ENCODE data around the gene F7.

The F7 gene

GRCh38 chr13:113141601-113141970, 36.0 kb downstream of the F7 start:
- DNase-seq: no peak

- no peak for DNase-seq
Observed at GRCh38 chr13:113142876-113143275, 37.3 kb downstream of the F7 start.

GRCh38 chr13:113143466-113144254, 38.1 kb downstream of the F7 start:
- no peak for DNase-seq

GRCh38 chr13:113144255-113144629, 38.7 kb downstream of the F7 start:
- no peak for DNase-seq

- no peak for DNase-seq
Observed at GRCh38 chr13:113145496-113145895, 39.9 kb downstream of the F7 start.

GRCh38 chr13:113145911-113146598, 40.5 kb downstream of the F7 start:
- DNase-seq: no peak

- no peak for DNase-seq
Observed at GRCh38 chr13:113146750-113147149, 41.2 kb downstream of the F7 start.

GRCh38 chr13:113147206-113147605, 41.6 kb downstream of the F7 start:
- DNase-seq: no peak

- DNase-seq: no peak
Observed at GRCh38 chr13:113148407-113148806, 42.8 kb downstream of the F7 start.

- DNase-seq: no peak
Observed at GRCh38 chr13:113148940-113149503, 43.4 kb downstream of the F7 start.

- DNase-seq: no peak
Observed at GRCh38 chr13:113149711-113150549, 44.3 kb downstream of the F7 start.

GRCh38 chr13:113150550-113151365, 45.2 kb downstream of the F7 start:
- DNase-seq: no peak

GRCh38 chr13:113151745-113152690, 46.4 kb downstream of the F7 start:
- DNase-seq: no peak

GRCh38 chr13:113152691-113152983, 47.0 kb downstream of the F7 start:
- DNase-seq: no peak

GRCh38 chr13:113152984-113153809, 47.6 kb downstream of the F7 start:
- DNase-seq: no peak

- no peak for DNase-seq
Observed at GRCh38 chr13:113153810-113154748, 48.5 kb downstream of the F7 start.

GRCh38 chr13:113155201-113155600, 49.6 kb downstream of the F7 start:
- DNase-seq: no peak

GRCh38 chr13:113155982-113156655, 50.5 kb downstream of the F7 start:
- no peak for DNase-seq
